Hepatocyte (in vitro differentiated cells): ENCODE results near the gene BACH2. TPM values are rescaled to one million over a fixed set of nuclear protein-coding genes. Genes with fewer than 3 reads are reported as not detected.

Experiments used
- DNase-seq: peaks from one replicate; pipeline ENCODE4 v3.0.0-alpha.2; 2016; ENCODE audit warnings: low spot score
- H2AFZ ChIP-seq: fragments of 200-600 bp; sonication (generic); 2 replicates; pipeline ENCODE4 v1.6.0; 2016; ENCODE audit warnings: antibody characterized with exemption, mild to moderate bottlenecking
- H3K27ac ChIP-seq: fragments of 200-600 bp; sonication (generic); 2 replicates; pipeline ENCODE4 v1.5.1; 2016; ENCODE audit warnings: mild to moderate bottlenecking
- H3K27me3 ChIP-seq: fragments of 200-600 bp; sonication (generic); 2 replicates; pipeline ENCODE4 v1.6.1; 2016
- H3K36me3 ChIP-seq: fragments of 200-600 bp; sonication (generic); replicated peaks from 2 replicates; pipeline ENCODE4 v1.5.1; 2016; ENCODE audit warnings: low read depth; ENCODE audit not compliant: insufficient read depth
- H3K4me1 ChIP-seq: fragments of 200-600 bp; sonication (generic); 2 replicates; pipeline ENCODE4 v1.5.1; 2016; ENCODE audit warnings: mild to moderate bottlenecking, moderate library complexity; ENCODE audit not compliant: insufficient read depth
- H3K4me2 ChIP-seq: fragments of 200-600 bp; sonication (generic); 2 replicates; pipeline ENCODE4 v1.6.0; 2016
- H3K4me3 ChIP-seq: fragments of 200-600 bp; sonication (generic); 2 replicates; pipeline ENCODE4 v1.5.1; 2016; ENCODE audit warnings: mild to moderate bottlenecking
- H3K79me2 ChIP-seq: fragments of 200-600 bp; sonication (generic); 2 replicates; pipeline ENCODE4 v1.6.0; 2017; ENCODE audit warnings: mild to moderate bottlenecking
- H3K9me2 ChIP-seq: fragments of 200-600 bp; sonication (generic); replicated peaks from 2 replicates; pipeline ENCODE4 v1.6.0; 2017; ENCODE audit warnings: mild to moderate bottlenecking; ENCODE audit not compliant: insufficient read depth
- H3K9me3 ChIP-seq: fragments of 200-600 bp; sonication (generic); 2 replicates; pipeline ENCODE4 v1.5.1; 2016; ENCODE audit warnings: low read depth, mild to moderate bottlenecking
- H4K20me1 ChIP-seq: fragments of 200-600 bp; sonication (generic); 2 replicates; pipeline ENCODE4 v1.6.0; 2016; ENCODE audit warnings: mild to moderate bottlenecking; ENCODE audit not compliant: insufficient read depth, poor library complexity, severe bottlenecking
- EZH2 ChIP-seq: fragments of 200-600 bp; sonication (generic); IDR thresholded peaks from 2 replicates; pipeline ENCODE4 v1.6.1; 2016; ENCODE audit warnings: antibody characterized with exemption, mild to moderate bottlenecking, borderline replicate concordance
- EZH2phosphoT487 ChIP-seq: fragments of 200-600 bp; sonication (generic); IDR thresholded peaks from one replicate; pipeline ENCODE4 v1.6.1; 2018; ENCODE audit warnings: antibody characterized with exemption, mild to moderate bottlenecking, low read depth, moderate library complexity; ENCODE audit not compliant: unreplicated experiment, severe bottlenecking
- WGBS: methylation state at CpG from one replicate; pipeline ENCODE4 v1.1.6; 2016; ENCODE audit warnings: low lambda C conversion rate; ENCODE audit errors: missing lambda C conversion rate; 5-methylcytosine and 5-hydroxymethylcytosine counted together
- polyA plus RNA-seq: library from polyadenylated mRNA; unstranded; fragments of >200 nt; fragmentation: Nextera tagmentation; extraction: Ambion mirVana; gene quantifications from 2 replicates; pipeline ENCODE4 v1.2.1, GENCODE V29; 2016
- total RNA-seq: library from RNA; depleted of rRNA; stranded (reverse); fragments of >200 nt; gene quantifications from 2 replicates; pipeline ENCODE4 v1.2.3, GENCODE V29; 2014
- TF ChIP-seq, protein P1 (sequence below): fragments of 200-600 bp; sonication (generic); IDR thresholded peaks from 2 replicates; pipeline ENCODE4 v1.5.1; 2016; ENCODE audit warnings: antibody characterized with exemption, mild to moderate bottlenecking; ENCODE audit not compliant: poor library complexity

Gene BACH2
- total and polyA plus RNA-seq, 2 experiments from 2014 or later, result 2.3 to 2.6 TPM

- DNase-seq, result no peak
- Histone ChIP-seq H3K36me3 (no peaks in the 10 kb centered on the region), H3K27me3 (no peaks in the 10 kb centered on the region), H3K27ac (no peak overlapping the region), H2AFZ (no peak overlapping the region), H3K79me2 (no peaks in the 10 kb centered on the region), H3K9me3 (no peaks in the 10 kb centered on the region), H4K20me1 (no peaks in the 10 kb centered on the region), H3K9me2 (no peaks in the 10 kb centered on the region), H3K4me3 (no peak overlapping the region), H3K4me2 (no peak overlapping the region), H3K4me1 (peaks cover 3% of the 10 kb centered on the region)
- WGBS, result 93% methylated on average over 2 of the region's 2 CpGs
- TF ChIP-seq EZH2phosphoT487, result no peak
- no peak for TF ChIP-seq EZH2
- TF ChIP-seq, protein P1, sequence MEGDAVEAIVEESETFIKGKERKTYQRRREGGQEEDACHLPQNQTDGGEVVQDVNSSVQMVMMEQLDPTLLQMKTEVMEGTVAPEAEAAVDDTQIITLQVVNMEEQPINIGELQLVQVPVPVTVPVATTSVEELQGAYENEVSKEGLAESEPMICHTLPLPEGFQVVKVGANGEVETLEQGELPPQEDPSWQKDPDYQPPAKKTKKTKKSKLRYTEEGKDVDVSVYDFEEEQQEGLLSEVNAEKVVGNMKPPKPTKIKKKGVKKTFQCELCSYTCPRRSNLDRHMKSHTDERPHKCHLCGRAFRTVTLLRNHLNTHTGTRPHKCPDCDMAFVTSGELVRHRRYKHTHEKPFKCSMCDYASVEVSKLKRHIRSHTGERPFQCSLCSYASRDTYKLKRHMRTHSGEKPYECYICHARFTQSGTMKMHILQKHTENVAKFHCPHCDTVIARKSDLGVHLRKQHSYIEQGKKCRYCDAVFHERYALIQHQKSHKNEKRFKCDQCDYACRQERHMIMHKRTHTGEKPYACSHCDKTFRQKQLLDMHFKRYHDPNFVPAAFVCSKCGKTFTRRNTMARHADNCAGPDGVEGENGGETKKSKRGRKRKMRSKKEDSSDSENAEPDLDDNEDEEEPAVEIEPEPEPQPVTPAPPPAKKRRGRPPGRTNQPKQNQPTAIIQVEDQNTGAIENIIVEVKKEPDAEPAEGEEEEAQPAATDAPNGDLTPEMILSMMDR, result no peak
Measured at GRCh38 chr6:90090866-90091265, 205.8 kb downstream of the BACH2 start.

GRCh38 chr6:90088009-90088408 is 208.6 kb downstream of the BACH2 start:
- H3K79me2 ChIP-seq, result no peaks in the 10 kb centered on the region
- H3K4me3 ChIP-seq, result no peak overlapping the region
- no peak overlapping the region for H3K4me2 ChIP-seq
- H2AFZ ChIP-seq, result no peak overlapping the region
- H3K9me3 ChIP-seq, result no peaks in the 10 kb centered on the region
- H3K27me3 ChIP-seq, result no peaks in the 10 kb centered on the region
- H3K4me1 ChIP-seq, result peaks cover 3% of the 10 kb centered on the region
- no peaks in the 10 kb centered on the region for H3K36me3 ChIP-seq
- peak overlapping the region; percentile 13 for H3K27ac ChIP-seq
- peak; percentile 43 for DNase-seq
- H4K20me1 ChIP-seq, result no peaks in the 10 kb centered on the region
- H3K9me2 ChIP-seq, result no peaks in the 10 kb centered on the region
- TF ChIP-seq, protein P1, result no peak
- TF ChIP-seq EZH2, result no peak
- no peak for TF ChIP-seq EZH2phosphoT487

DNA sequence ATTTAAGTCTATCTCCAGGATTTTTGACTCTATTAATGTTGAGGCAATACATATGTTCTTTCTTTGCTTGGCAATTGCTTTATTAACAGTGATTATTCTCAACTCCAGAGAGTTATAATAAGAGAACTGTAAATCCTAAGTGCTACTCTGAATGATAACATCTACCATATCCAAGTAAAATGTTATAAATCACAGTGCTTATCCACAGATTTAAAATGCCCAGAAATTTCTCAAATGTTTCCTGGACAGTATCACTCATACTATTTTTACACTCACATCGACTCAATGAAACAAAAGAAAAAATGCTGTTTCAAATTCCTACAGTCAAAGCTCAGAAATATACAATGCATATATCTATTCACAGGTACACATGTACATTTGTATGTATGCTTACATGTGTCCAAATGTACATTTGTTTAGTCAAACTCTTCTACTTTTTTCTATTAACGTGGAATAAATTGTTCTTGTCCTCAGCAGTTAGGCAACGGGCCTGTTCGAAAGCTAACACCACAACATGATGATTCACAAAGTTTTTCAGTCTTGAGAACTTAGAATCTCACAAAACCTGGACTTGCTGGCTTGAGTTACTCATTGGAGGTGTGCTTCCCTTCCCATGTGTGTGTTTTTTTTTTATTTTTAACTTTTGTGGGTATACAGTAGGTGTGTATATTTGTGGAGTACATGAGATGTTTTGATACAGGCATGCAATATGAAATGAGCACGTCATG is 209.4 kb downstream of the BACH2 start:
- no peaks in the 10 kb centered on the region for H3K27me3 ChIP-seq
- H3K79me2 ChIP-seq, result no peaks in the 10 kb centered on the region
- no peak overlapping the region for H3K4me2 ChIP-seq

More for the DNA sequence above, 209.4 kb downstream of the BACH2 start:
- no peaks in the 10 kb centered on the region for H3K36me3 ChIP-seq
- H3K27ac ChIP-seq, result peak overlapping the region; percentile 13
- no peak overlapping the region for H3K4me3 ChIP-seq
- no peaks in the 10 kb centered on the region for H3K9me2 ChIP-seq
- H4K20me1 ChIP-seq, result no peaks in the 10 kb centered on the region
- WGBS, result 81% methylated on average over 5 of the region's 5 CpGs
- DNase-seq, result peak; percentile 13
- H3K9me3 ChIP-seq, result no peaks in the 10 kb centered on the region
- peaks cover 3% of the 10 kb centered on the region for H3K4me1 ChIP-seq
- H2AFZ ChIP-seq, result no peak overlapping the region
- TF ChIP-seq EZH2 (no peak), EZH2phosphoT487 (no peak)
- TF ChIP-seq, protein P1, result no peak
